A549 treated with GW870086 at 1 μM for 4 hours (cell line): ENCODE results near the gene PAGE4. TPM values are rescaled to one million over a fixed set of nuclear protein-coding genes. Genes with fewer than 3 reads are reported as not detected.

ENCODE experiments used
- total RNA-seq: library from RNA; stranded (reverse); fragments of 200-300 nt; extraction: Qiagen RNA extraction; gene quantifications from 5 replicates; pipeline ENCODE4 v1.2.3, GENCODE V29; 2022; ENCODE audit warnings: low read depth

The PAGE4 gene
- not detected in 5 replicates for total RNA-seq

DNA sequence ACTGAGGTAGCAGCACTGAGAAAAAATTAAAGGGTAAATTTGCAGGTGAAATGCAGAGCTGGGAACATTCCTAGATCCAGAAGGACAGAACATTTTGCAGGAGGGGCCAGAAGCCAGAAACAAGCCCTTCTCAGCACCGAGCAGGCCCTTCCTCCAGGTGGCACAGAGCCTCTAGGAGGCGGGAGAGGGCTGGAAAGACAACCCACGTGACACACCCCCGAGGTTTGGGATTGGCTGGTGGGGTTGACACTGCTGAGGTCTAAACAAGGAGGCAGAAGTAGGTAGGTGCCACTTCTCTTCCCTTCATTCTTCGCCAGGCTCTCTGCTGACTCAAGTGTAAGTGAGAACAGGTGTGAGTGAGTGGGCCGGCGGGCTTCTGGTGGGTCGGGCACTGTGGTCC lies at the start of gene PAGE4:
Gene PAGE4, plus strand, starts transcription at position 288 of the 400 bp plus-strand sequence. CDS start 1,126 bp downstream, outside the sequence.

DNA sequence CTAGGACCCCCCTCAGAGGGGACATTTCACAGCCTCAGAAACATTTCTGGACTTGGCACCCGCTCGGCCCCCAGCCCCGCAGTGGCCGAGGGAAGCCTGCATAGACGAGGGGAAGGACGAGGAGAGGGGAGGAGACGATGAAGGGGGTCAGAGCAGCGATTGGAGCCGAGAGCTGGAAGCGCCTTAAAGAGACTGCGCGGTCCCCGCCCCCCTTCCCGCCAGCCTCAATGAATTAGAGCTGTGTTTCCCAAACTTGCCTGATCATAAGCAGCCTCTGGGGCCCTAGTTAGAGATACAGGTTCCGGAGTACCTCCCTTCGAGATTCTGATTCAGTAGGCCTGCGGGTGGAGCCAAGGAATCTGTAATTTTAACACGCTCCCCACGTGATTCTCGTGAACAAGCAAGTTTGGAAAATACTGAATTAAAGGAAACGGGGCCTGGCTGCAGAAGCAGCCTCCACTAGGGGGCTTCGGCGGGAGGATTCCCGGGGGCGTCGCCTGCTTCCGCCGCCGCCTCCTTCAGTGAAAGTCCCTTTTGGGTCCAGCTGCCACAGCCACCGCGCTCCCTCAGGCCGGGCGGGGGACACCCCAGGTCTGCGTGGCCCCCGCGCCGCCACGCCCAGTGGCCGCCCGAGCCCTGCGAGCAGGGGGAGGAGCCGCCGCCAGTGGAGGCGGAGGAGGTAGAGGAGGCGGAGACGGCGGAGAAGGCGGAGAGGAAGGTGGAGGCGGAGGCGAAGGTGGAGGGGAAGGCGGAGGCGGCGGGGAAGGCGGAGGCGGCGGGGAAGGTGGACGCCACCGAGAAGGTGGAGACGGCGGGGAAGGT lies 49.9 kb downstream of the PAGE4 start, which contains the start of gene USP27X:
Gene USP27X, plus strand, starts transcription at position 651 of the 822 bp plus-strand sequence. CDS start 824 bp downstream, outside the sequence.

Other genes with a start within 250 kb of the PAGE4 start
- gene GAGE12H, start 249.4 kb upstream of the PAGE4 start, total RNA-seq, result not detected in 5 replicates
- gene GAGE2A, start 239.8 kb upstream of the PAGE4 start, total RNA-seq, result not detected in 5 replicates
- not detected in 5 replicates for gene GAGE1, start 230.3 kb upstream of the PAGE4 start, total RNA-seq
- 0.29 TPM in 1 of 5 replicates, not detected in the others for gene PAGE1, start 133.3 kb upstream of the PAGE4 start, total RNA-seq
- 3.3 to 4.3 TPM (median 4.1 TPM) in 5 replicates for gene USP27X, start 50.2 kb downstream of the PAGE4 start, total RNA-seq
- gene CLCN5, start 93.3 kb downstream of the PAGE4 start, total RNA-seq, result 1.4 to 3.6 TPM (median 3.0 TPM) in 5 replicates